ENCODE measurements around the gene BEST1. TPM values are rescaled to one million over a fixed set of nuclear protein-coding genes. Genes with fewer than 3 reads are reported as not detected.

The BEST1 gene
- total RNA-seq, 2 donors from 2014 or later = 0.18 to 0.58 TPM

GRCh38 chr11:61912530-61912898 is 37.6 kb upstream of the BEST1 start:
- H3K27ac Mint-ChIP-seq = peak overlapping the region in 1 of 2 donors; percentile 44
- DNase-seq (ENCODE audit: low spot score in 2 of 2) (no peak), ATAC-seq (no peak)
- peaks cover 0 to under 1% of the 10 kb centered on the region in 2 donors for H3K36me3 Mint-ChIP-seq
- H3K9me3 Mint-ChIP-seq = no peaks in the 10 kb centered on the region

DNA sequence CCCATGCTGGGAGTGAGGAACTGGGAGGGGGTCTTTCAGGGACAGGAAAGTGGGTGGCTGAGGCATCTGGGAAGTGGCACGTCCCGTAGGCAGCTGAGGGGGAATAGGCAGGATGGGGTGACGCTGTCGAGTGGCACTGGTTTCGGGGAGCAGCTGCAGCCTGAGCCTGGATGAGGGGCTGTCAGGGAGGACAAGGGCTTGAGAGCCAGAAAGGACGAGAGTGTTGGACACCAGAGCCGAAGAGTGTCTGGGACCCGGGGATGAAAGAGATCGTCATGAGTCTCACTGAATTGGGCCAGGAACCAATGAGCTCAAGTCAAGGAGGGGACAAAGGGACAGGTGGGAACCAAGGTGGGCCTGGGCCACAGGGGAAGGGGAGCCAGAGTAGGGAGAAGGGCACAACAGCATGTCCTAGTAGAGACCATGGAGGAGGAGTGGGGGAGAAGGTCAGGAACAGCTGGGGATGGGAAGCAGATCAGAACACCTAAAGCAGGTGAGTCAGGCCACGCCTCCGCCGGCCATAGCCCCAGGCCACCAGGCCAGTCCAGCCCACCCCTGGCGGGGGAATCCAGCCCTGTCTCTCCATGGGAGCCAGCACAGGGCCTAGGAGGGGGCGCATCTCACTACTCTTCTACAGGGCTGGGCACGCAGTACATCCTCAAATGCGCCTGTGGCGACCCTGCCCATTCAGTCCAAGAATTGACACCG is 37.0 kb upstream of the BEST1 start:
- no peak for ATAC-seq

GRCh38 chr11:61913699-61914395 is 36.3 kb upstream of the BEST1 start:
- Mint-ChIP-seq H3K36me3 (peaks cover 0 to 10% of the 10 kb centered on the region in 2 donors), H3K9me3 (no peaks in the 10 kb centered on the region), H3K27ac (peak overlapping the region in 1 of 2 donors; percentile 44)
- DNase-seq (ENCODE audit: low spot score in 2 of 2) (no peak), ATAC-seq (no peak)

More for the DNA sequence above, 37.0 kb upstream of the BEST1 start:
- DNase-seq (ENCODE audit: low spot score in 2 of 2) = no peak
- Mint-ChIP-seq H3K36me3 (peaks cover 0 to 6% of the 10 kb centered on the region in 2 donors), H3K27ac (peak overlapping the region in 1 of 2 donors; percentile 44), H3K9me3 (no peaks in the 10 kb centered on the region)

- Mint-ChIP-seq H3K9me3 (no peaks in the 10 kb centered on the region), H3K36me3 (peaks cover 0 to 10% of the 10 kb centered on the region in 2 donors), H3K27ac (no peak overlapping the region)
- ATAC-seq (no peak), DNase-seq (ENCODE audit: low spot score in 2 of 2) (peak in 1 of 2 donors; percentile 34)
Observed at GRCh38 chr11:61914471-61915171, 35.5 kb upstream of the BEST1 start.

- ATAC-seq (peak in 1 of 2 donors; percentile 18), DNase-seq (ENCODE audit: low spot score in 2 of 2) (peak in 1 of 2 donors; percentile 21)
- no peak overlapping the region for H3K27ac Mint-ChIP-seq
- no peaks in the 10 kb centered on the region for H3K9me3 Mint-ChIP-seq
- H3K36me3 Mint-ChIP-seq = peaks cover 0 to 10% of the 10 kb centered on the region in 2 donors
Observed at GRCh38 chr11:61916737-61917333, 33.3 kb upstream of the BEST1 start.

DNA sequence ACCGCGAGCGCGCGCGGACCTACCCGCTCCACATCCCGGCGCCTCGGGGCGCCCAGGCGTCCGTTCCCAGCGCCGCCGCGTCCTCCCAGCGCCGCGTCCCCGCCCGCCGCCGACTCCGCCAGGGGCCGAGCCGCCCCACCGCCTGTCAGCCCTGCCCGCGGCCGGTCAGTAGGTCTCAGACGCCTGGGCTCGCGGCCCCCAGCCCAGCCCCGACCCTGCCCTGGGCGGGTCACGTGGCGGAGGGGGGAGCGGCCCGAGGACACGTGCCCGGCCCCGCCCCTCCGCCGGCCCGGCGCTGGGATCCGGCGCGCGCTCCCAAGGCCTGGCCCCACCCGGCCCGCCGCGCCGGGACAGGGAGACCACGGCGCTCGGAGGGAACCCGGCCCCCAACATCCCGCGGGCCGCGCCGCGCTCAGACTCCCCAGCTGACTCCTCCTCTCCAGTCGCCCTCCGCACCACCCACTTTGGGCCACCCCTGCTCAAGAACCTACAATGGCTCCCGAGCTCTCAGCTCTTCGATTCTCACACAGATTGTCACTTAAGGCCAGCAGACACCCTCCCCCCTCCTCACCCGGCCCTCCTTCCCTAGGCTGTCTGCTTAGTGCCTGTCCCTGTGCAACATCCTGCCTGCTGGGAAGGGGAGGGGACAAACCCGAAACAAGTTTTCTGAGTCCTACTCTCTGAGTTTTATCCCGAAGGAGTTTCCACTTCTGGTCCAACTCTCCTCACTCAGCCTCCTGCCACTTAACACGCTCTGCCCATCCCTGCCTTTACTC is 32.6 kb upstream of the BEST1 start, which contains the start of gene RAB3IL1:
RAB3IL1 (minus strand) TSS at position 233 of the 776 bp plus-strand sequence; CDS start at position 34, 199 bp downstream.
- Mint-ChIP-seq H3K9me3 (no peaks in the 10 kb centered on the region), H3K36me3 (peaks cover 0 to 10% of the 10 kb centered on the region in 2 donors), H3K27ac (peak within 1 kb of the TSS in 1 of 2 donors; percentile 25)
- DNase-seq (ENCODE audit: low spot score in 2 of 2) = peak in 1 of 2 donors; percentile 50
- peak; percentile 38 to 73 for ATAC-seq

DNA sequence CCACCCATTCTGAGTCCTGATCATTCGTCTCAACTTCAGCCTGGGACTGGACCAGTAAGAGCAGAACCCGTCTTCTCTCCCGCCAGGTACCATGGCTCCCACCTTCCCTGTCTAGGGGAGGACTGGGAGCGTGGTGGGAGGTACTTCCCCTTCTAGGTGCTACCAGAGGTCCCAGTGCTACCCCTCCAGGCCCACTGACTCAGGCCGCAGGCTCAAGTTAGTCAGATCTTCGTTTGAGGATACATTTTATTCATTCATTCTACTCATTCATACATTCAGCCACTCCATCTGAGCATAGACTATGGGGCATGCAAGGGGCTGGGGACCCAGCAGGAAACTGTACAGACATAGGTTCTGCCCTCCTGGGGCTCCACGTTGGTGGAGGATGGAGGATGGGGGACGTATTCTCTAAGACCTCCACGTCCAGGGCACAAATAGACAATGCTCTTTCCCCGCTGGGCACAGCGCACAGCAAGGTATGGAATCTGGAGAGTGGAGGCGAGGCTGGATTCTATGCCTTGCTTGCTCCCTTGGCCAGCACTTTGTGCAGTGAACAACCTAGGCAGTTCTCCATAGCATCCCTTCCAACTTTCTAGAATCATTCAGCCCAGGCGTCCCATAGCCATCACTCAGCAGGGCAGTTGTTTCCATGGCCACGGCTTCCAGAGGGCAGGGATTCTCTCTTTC is 31.8 kb upstream of the BEST1 start:
- DNase-seq (ENCODE audit: low spot score in 2 of 2) = peak in 1 of 2 donors; percentile 31
- H3K9me3 Mint-ChIP-seq = no peaks in the 10 kb centered on the region
- peak overlapping the region in 1 of 2 donors; percentile 25 for H3K27ac Mint-ChIP-seq
- peaks cover 0 to 10% of the 10 kb centered on the region in 2 donors for H3K36me3 Mint-ChIP-seq
- no peak for ATAC-seq

GRCh38 chr11:61918938-61919704 is 31.0 kb upstream of the BEST1 start:
- Mint-ChIP-seq H3K36me3 (peaks cover 0 to 10% of the 10 kb centered on the region in 2 donors), H3K27ac (peak overlapping the region in 1 of 2 donors; percentile 9), H3K9me3 (no peaks in the 10 kb centered on the region)
- ATAC-seq = no peak
- peak in 1 of 2 donors; percentile 23 for DNase-seq (ENCODE audit: low spot score in 2 of 2)

- DNase-seq (ENCODE audit: low spot score in 2 of 2) = peak in 1 of 2 donors; percentile 46
- ATAC-seq = no peak
- H3K9me3 Mint-ChIP-seq = no peaks in the 10 kb centered on the region
- H3K36me3 Mint-ChIP-seq = peaks cover 0 to 10% of the 10 kb centered on the region in 2 donors
- H3K27ac Mint-ChIP-seq = no peak overlapping the region
Observed at GRCh38 chr11:61919705-61920631, 30.2 kb upstream of the BEST1 start.

GRCh38 chr11:61921446-61921845 is 28.7 kb upstream of the BEST1 start:
- peaks cover 0 to 10% of the 10 kb centered on the region in 2 donors for H3K36me3 Mint-ChIP-seq
- H3K27ac Mint-ChIP-seq = peak overlapping the region in 1 of 2 donors; percentile 7
- no peak for ATAC-seq
- no peaks in the 10 kb centered on the region for H3K9me3 Mint-ChIP-seq
- peak in 1 of 2 donors; percentile 23 for DNase-seq (ENCODE audit: low spot score in 2 of 2)

DNA sequence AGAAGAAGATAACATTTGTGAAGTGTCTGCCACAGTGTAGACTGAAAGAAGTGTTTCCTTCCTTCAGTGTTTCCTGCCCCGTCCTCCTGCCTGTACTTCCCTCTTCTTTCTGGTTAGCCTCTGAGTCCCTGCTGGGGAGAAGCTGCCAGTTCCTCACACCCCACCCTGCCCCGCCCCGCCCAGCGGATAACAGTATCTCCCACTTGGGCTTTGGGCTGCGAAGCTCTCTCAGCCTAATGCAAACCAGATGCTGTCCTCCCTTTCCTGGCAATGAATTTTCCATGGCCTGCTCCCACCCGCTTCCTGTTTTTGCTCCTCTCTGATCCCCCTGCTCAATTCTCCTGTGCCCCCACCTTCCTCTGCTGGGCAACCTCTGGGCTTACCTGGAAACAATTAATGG is 27.6 kb upstream of the BEST1 start:
- H3K27ac Mint-ChIP-seq = no peak overlapping the region
- ATAC-seq = no peak

GRCh38 chr11:61923166-61924063 is 26.7 kb upstream of the BEST1 start:
- DNase-seq (ENCODE audit: low spot score in 2 of 2) (peak in 1 of 2 donors; percentile 21), ATAC-seq (no peak)
- Mint-ChIP-seq H3K9me3 (no peaks in the 10 kb centered on the region), H3K27ac (no peak overlapping the region), H3K36me3 (peaks cover 0 to under 1% of the 10 kb centered on the region in 2 donors)

More for the DNA sequence above, 27.6 kb upstream of the BEST1 start:
- peak in 1 of 2 donors; percentile 13 for DNase-seq (ENCODE audit: low spot score in 2 of 2)
- no peaks in the 10 kb centered on the region for H3K9me3 Mint-ChIP-seq
- H3K36me3 Mint-ChIP-seq = peaks cover 0 to 10% of the 10 kb centered on the region in 2 donors

DNA sequence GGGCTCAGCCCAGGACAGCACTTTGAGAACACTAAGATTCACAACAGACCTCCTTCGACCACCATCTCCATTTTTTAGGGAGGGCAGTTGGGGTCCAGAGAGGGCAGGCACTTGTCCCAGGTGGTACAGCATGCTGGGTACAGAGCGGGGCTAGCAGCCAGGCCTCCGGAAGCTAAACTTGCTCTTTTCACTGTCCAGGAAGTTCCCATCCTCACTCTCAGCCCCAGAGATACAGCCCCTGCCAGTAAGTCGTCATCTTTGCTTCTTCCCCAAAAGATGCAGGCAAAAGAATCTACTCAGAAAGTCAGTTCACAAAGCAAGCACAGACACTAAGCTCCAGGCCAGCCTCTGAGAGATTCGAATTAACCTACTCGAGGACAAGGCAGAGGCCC is 26.1 kb upstream of the BEST1 start:
- no peak for DNase-seq (ENCODE audit: low spot score in 2 of 2)
- Mint-ChIP-seq H3K27ac (no peak overlapping the region), H3K9me3 (no peaks in the 10 kb centered on the region), H3K36me3 (no peaks in the 10 kb centered on the region)
- ATAC-seq = no peak

All from activated naive CD4-positive, alpha-beta T cell treated with anti-CD3 and anti-CD28 coated beads, Interleukin-2, amount 50 U/mL, for 72 hours (primary cell).